ENCODE measurements around the gene CDC37. TPM values are rescaled to one million over a fixed set of nuclear protein-coding genes. Genes with fewer than 3 reads are reported as not detected.

Gene CDC37
- total and polyA plus RNA-seq, 4 donors, result 110 to 294 (median 189) TPM

DNA sequence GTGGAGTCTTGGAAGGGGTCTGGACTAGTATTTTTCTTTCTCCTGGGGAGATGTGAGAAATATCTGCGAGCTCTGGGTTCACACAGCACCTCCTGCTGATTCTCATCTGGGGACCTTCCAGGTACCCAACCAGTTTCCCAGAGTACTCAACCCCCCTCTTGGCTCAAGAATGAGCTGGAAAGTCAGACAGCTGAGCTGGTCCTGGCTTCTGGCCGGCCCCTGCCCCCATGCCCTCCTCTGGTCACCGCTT is 14.8 kb upstream of the CDC37 start:
- Histone ChIP-seq H3K27ac (ENCODE audit: low read depth in 1 of 2, low read length in 1 of 2) (no peak overlapping the region), H3K9ac (ENCODE audit: insufficient read depth in 1 of 2, low read length in 2 of 2) (no peak overlapping the region), H3K36me3 (ENCODE audit: control insufficient read depth in 4 of 4, insufficient read depth in 4 of 4, low read length in 4 of 4) (no peaks in the 10 kb centered on the region), H3K4me1 (ENCODE audit: control insufficient read depth in 5 of 5, insufficient read depth in 5 of 5, low read length in 5 of 5) (peaks cover 0 to 17% (median 0%) of the 10 kb centered on the region in 5 donors), H3K4me3 (no peak overlapping the region), H3K9me3 (ENCODE audit: control insufficient read depth in 4 of 4, insufficient read depth in 3 of 4, low read length in 3 of 4) (peaks cover 0 to 4% (median 0%) of the 10 kb centered on the region in 4 donors), H3K27me3 (ENCODE audit: control insufficient read depth in 3 of 3, insufficient read depth in 3 of 3, low read length in 2 of 3) (peaks cover 0 to 72% (median 64%) of the 10 kb centered on the region in 3 donors)
- TF ChIP-seq, protein P1, sequence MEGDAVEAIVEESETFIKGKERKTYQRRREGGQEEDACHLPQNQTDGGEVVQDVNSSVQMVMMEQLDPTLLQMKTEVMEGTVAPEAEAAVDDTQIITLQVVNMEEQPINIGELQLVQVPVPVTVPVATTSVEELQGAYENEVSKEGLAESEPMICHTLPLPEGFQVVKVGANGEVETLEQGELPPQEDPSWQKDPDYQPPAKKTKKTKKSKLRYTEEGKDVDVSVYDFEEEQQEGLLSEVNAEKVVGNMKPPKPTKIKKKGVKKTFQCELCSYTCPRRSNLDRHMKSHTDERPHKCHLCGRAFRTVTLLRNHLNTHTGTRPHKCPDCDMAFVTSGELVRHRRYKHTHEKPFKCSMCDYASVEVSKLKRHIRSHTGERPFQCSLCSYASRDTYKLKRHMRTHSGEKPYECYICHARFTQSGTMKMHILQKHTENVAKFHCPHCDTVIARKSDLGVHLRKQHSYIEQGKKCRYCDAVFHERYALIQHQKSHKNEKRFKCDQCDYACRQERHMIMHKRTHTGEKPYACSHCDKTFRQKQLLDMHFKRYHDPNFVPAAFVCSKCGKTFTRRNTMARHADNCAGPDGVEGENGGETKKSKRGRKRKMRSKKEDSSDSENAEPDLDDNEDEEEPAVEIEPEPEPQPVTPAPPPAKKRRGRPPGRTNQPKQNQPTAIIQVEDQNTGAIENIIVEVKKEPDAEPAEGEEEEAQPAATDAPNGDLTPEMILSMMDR (IDR thresholded peaks at IDR 0.05; ENCODE audit: control extremely low read depth, extremely low read depth), result no peak
- WGBS, 2 donors, result 3 to 8% methylated on average over 3 of the region's 3 CpGs
- DNase-seq, result no peak
- ATAC-seq (ENCODE audit: insufficient read depth, low FRiP score), result no peak

DNA sequence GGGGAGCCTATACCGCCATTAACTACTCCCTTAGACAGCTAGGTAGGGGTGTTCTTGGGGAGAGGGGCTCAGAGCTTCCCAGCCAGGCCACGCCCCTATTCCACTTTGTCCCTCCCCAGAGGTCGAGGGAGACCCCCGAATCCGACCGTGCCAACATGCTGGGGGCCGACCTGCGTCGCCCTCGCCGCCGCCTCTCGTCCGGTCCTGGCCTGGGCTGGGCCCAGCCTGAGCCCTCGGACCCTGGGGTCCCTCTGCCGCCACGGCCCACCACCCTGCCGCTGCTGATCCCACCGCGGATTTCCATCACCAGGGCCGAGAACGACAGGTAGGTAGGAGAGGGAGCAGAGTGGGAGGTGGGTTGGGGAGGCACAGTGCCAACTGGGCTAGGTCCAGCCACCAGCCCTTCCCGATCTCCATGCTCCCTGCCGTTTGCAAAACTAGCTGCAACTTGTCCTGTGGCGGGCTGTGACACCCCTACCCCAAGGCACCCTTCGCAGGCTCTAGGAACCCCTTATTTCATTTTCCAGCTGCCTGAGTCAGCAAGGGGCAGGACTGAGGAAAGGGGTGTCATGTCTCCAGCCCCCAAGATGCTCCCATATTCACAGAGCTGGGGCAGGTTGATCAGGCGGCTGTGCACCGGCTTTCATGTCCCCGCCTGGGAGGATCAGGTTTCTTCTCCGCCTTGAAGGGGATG is 14.3 kb upstream of the CDC37 start:
- H3K9ac ChIP-seq (ENCODE audit: insufficient read depth in 1 of 2, low read length in 2 of 2), result no peak overlapping the region
- no peak overlapping the region for H3K4me3 ChIP-seq
- H3K4me1 ChIP-seq (ENCODE audit: control insufficient read depth in 5 of 5, insufficient read depth in 5 of 5, low read length in 5 of 5), result peaks cover 0 to 17% (median 0%) of the 10 kb centered on the region in 5 donors
- no peaks in the 10 kb centered on the region for H3K36me3 ChIP-seq (ENCODE audit: control insufficient read depth in 4 of 4, insufficient read depth in 4 of 4, low read length in 4 of 4)
- peaks cover 0 to 4% (median 0%) of the 10 kb centered on the region in 4 donors for H3K9me3 ChIP-seq (ENCODE audit: control insufficient read depth in 4 of 4, insufficient read depth in 3 of 4, low read length in 3 of 4)
- H3K27me3 ChIP-seq (ENCODE audit: control insufficient read depth in 3 of 3, insufficient read depth in 3 of 3, low read length in 2 of 3), result peaks cover 0 to 69% (median 62%) of the 10 kb centered on the region in 3 donors
- no peak overlapping the region for H3K27ac ChIP-seq (ENCODE audit: low read depth in 1 of 2, low read length in 1 of 2)
- TF ChIP-seq, protein P1 (IDR thresholded peaks at IDR 0.05; ENCODE audit: control extremely low read depth, extremely low read depth), result no peak
- WGBS, 2 donors, result 11 to 12% methylated on average over 30 of the region's 30 CpGs
- ATAC-seq (ENCODE audit: insufficient read depth, low FRiP score) (no peak), DNase-seq (peak in 1 of 3 donors; percentile 36)

DNA sequence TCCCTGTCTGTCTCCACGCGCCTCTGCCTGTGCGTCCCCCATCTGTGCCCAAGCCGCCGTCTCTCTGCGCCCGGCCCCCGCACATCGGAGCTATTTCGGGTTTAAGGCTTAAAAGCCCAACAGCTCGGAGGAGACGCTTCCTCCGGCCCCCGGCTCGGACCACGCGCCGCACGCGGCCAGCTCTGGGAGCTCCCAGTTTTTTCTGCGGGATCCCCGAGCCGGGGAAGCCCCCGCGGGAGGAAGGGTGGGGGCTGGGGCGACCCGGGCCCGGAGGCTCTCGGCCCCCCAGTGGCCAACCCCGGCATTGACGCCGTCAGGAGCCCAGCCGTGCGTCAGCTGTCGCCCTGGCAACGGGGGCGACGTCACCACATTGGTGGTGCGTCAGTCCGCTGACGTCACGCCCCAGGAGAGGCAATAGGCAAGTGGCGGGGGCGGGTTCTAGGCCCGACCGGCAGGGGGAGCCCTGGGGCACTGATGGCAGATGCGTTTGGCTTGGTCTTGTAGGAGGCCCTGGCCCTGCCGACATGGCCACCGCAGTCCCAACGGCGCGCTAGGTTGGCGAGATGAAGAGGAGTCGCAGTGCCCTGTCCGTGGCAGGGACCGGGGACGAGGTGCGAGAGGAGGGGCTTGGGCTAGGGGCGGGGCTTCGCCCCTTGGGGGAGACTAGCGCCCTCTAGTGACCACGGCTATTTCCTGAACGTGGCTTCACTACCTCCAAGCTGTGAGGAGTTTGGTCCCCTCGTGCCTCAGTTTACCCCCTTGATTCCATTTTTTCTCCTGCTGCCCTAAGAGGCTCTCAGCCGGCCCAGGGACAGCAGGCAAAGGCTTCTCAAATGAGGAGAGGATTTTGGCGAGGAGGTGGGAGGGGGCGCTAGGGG is 13.3 kb upstream of the CDC37 start:
- Histone ChIP-seq H3K9ac (ENCODE audit: insufficient read depth in 1 of 2, low read length in 2 of 2) (no peak overlapping the region), H3K27ac (ENCODE audit: low read depth in 1 of 2, low read length in 1 of 2) (peak overlapping the region in 1 of 2 donors; percentile 68), H3K4me1 (ENCODE audit: control insufficient read depth in 5 of 5, insufficient read depth in 5 of 5, low read length in 5 of 5) (peaks cover 0 to 17% (median 0%) of the 10 kb centered on the region in 5 donors), H3K27me3 (ENCODE audit: control insufficient read depth in 3 of 3, insufficient read depth in 3 of 3, low read length in 2 of 3) (peaks cover 0 to 61% (median 51%) of the 10 kb centered on the region in 3 donors), H3K9me3 (ENCODE audit: control insufficient read depth in 4 of 4, insufficient read depth in 3 of 4, low read length in 3 of 4) (peaks cover 0 to 3% (median 0%) of the 10 kb centered on the region in 4 donors), H3K36me3 (ENCODE audit: control insufficient read depth in 4 of 4, insufficient read depth in 4 of 4, low read length in 4 of 4) (no peaks in the 10 kb centered on the region), H3K4me3 (peak overlapping the region; percentile 18)
- TF ChIP-seq, protein P1 (IDR thresholded peaks at IDR 0.05; ENCODE audit: control extremely low read depth, extremely low read depth), result peak; percentile 46
- whole genome bisulfite sequencing, 2 donors, result 4% methylated on average over 67 of the region's 67 CpGs
- ATAC-seq (ENCODE audit: insufficient read depth, low FRiP score) (peak; percentile 78), DNase-seq (peak; percentile 54 to 83 (median 72))
